ENCODE results near the gene CTCFL.

- no peak for TF ChIP-seq CTCF (IDR thresholded peaks at IDR 0.05)
- no peak for TF ChIP-seq POLR2A (IDR thresholded peaks at IDR 0.05)
Observed at GRCh38 chr20:57498425-57499400, 26.2 kb downstream of the CTCFL start.
